Activated CD8-positive, alpha-beta memory T cell treated with anti-CD3 and anti-CD28 coated beads, Interleukin-2, amount 50 U/mL, for 1 hour (primary cell): ENCODE measurements around the gene LRP2.
"Not testable (repeated sequence)": the region's sequence is repeated elsewhere in the genome, so short reads cannot be mapped to it uniquely, and the experiment has no call there.

Source experiments
- DNase-seq: peaks from one replicate; pipeline ENCODE4 v3.0.0-alpha.2; 2020; ENCODE audit errors: extremely low read depth

The LRP2 gene

DNA sequence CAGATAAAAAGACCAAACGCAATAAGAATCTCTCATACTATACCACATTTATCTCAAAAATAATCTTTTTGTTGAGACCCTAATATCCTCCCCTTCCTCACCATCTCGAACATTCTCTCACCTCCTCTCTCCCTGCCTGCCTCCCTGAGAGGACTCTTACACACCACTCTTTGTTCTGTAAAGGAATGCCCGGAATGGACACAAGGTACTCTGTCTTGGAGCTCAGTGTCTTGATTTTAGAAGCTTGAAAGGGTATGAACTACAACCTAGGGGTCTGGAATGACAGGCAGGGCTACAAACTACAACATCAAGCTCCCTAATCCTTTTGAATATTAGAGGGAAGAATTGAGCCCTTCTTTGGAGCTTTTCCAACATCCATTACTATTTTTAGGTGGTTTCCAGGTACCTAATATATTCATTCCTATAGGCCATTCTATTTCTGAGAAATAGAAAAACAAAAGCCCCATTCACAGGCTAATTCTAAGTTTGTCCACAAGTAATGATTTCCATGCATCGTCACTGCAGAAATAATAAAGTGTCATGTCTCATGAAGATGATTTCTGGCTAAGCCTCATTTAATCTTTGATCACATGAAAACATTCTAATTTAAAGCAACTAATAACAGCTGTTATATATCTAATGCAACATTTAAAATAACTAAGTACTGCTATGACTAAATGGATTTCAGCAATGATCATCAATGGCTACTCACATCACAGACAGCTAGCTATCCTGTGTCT lies 60.6 kb downstream of the LRP2 start:
- DNase-seq = no peak

DNA sequence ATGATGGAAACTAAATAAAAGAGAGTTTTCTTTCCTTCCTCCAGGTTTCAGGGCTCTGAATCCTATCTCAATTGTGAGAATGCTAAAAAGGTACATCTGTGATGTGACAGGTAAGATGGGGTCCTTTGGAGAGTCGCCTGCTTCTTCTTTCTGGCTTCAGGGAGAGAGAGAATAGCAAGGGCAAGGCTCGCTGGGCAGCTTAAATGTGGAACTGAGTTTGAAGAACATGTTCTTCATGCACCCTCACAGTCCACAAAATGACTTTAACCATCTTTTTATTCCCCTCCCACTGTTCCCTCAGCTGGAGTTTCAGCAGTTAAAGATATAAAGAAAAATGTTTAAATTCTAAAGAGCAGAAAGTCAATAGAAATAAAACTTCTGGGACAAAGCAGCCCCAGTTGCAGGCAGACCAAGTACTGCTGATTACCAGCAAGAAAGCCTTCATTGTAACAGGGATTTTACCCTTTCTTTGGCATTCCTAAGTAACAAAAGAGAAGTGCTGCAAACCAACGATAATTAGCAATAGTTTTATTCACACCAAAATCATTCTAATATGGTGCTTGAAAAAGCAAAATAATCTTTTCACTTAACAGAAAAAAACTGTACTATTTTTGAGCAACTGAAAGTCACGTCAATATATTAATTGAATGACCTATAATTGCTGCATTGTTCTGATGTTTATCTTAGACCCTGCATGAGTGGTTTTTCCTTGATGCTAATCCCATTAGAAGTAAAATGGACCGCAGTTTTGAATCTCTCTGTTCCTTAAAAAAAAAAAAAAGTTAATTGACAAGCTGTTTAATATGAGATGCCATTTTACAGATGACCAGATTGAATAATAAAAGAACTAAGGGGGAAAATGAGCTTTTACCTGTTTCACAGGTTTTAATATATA lies 61.5 kb downstream of the LRP2 start:
- no peak for DNase-seq

DNA sequence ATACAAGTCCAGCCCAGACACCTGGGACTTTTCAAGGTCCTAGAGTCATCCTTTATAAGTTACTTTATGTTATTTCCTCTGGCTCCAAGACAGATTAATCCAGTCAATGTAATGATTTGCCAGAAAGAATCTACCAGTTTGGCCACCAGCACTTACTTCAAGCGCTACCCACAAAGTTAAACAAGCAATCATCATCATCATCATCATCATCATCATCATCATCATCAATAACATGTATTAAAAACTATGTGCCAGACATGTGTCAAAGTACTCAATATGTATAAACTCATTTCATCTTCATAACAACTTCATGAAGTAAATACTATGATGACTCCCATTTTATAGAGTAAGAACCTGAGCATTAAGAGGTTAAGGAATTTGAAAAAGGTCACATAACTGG lies 64.3 kb downstream of the LRP2 start:
- DNase-seq = no peak

DNA sequence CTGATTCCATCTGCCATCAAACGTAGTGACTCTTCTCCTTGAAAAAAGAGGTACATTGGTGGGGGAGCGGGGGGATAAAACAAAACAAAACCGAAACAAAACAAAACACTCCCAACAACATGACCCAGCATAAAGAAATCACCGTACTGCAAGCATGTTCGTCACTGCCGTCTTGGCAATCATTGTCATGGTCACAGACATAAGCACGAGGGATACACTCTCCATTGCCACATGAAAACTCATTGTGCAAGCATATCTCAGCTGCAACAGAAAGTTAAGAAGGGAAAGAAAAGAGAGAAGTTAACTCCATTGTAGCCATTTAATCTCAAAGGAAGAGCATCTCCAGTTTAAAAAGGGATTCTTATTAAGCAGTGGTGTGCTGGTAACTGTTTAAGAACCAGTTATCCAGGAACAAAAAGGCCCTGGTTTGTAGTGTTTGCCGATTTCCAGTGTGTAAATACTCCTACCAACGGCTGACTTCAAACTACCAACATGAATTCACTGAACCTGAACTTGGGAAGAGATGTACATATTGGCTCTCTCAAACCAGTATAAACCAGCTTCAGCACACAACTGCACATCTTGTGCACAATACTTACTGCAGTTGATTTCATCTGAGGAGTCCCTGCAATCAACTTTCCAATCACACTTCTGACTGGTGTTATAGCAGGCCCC lies 68.2 kb downstream of the LRP2 start:
- DNase-seq = no peak

DNA sequence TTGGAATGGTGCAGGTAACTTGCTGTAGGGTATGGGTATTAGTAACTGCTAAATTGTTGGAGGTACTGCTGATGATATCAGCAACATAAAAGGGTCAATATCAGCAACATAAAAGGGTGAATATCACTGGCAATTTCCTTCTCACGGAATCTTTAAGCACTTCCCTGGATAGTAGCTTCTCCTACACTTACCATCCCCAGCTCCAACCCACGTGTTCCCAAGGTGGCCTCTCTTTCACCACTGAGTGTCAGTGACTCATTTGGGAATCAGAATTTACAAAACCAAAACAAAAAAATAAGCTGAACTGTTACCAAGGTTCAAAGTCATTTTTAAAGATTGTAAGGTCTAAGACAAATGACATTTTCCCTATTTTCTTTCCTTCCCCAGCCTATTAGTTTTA lies 70.8 kb downstream of the LRP2 start:
- DNase-seq = no peak

DNA sequence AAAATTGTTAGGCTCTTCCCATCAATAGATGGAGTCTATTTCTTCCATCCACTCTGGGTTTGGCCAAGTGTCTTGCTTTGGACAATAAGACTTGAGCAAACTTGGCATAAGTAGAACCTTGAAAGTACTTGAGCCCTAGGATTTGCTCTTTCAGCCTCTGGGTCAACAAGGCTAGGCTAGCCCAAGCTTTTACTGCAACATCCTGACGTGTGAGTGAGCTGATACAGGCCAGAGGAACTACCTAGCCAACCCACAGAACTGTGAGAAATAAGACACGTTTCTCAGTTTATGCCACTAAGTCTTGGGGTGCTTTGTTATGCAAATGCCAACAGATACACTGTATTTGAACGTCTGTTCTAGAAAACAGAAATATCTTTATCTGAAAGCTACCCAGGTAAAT lies 71.9 kb downstream of the LRP2 start:
- DNase-seq = no peak

DNA sequence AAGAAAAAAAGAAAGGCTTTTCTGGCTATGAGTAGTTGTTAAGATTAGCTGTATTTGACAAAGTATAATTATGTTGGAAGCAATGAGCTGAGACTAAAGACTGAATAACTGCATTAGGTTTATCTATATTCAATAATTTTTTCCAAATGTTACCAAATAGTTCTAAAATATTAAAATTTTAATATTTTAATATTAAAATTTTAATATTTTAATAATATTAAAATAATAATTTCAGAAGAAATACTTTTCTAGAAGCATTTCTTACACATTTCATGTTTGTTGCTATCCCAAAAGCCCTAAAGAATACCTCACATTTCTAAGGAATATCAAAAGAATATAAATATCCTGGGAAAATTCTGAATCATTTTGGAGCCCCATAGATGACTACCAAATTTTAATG lies 74.7 kb downstream of the LRP2 start:
- no peak for DNase-seq

DNA sequence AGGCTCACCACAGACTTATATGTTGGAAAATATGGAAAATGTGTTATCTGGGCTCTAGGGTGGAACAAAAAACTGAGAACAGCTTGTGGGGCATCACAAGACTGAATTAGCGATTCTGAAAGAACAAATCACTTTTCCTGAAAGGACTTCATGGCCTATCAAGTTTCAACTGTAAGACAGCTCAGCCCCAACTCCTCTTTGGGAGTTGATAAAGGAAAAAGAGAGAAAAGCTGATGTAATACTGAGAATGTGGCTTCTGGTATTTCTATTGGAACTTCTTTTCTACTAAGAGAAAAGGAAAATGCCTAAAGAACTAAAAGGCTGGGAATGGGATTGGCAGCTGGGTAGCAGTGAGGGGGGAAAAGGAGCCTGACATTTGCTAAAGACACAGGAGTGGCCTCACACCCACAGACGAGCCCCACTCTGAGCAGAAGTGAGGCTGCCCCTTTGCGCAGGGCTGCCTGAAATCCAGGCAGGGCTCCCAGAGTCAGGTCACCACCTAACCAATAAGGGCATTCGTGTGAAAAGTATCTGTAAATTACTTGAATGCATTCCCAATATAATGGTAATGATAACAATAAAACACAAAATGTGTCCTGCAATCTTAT lies 75.6 kb downstream of the LRP2 start:
- DNase-seq = no peak

DNA sequence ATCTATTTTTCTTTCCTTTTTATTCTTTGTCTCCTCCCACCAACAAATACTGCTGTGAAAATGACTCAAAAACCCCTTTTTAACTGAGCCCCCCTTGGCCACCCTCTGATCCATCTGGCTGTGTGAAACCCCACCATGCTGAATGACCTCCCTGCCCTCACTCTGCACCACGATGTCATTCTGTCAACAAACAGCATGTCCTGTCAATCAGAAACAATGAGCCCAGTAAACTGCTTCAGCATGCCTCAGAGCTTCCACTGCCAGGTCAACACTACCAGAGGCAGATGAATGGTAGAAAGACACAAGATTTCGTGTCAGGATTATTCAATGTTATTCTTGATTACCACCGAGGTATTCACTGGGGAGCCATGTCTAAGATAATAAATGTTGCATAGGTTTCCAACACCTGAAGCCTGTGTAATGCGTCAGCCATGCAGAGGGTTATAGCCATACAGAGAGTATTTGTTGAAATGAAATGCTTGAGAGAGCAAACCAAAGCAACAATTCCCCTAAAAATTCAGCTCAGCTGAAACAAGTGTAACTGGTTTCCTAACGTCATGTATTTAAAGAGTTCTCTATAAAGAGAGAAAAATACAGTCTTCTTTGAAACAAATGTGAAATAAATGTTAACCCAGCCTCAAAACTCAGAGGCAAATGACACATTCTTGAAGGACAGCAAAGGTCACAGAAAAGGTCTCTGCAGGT lies 76.7 kb downstream of the LRP2 start:
- DNase-seq = no peak

DNA sequence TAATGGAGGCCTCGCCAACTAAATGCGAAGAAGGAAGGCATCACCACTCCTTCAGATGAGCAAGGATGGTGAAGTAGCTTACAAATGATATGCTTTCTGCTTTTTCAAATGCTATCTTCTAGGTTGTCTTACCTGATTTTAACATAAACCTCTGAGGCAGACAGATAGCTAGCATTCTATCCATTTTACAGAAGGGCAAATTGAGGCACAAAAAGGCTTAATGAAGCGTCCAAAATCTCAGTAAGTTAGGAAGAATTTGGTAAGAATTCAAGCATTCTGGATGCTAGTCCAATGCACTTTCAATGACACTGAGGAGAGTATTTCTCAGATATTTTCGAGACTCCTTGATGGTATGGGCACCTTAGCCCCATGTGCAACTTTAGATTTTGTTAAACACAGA lies 81.8 kb downstream of the LRP2 start:
- no peak for DNase-seq

DNA sequence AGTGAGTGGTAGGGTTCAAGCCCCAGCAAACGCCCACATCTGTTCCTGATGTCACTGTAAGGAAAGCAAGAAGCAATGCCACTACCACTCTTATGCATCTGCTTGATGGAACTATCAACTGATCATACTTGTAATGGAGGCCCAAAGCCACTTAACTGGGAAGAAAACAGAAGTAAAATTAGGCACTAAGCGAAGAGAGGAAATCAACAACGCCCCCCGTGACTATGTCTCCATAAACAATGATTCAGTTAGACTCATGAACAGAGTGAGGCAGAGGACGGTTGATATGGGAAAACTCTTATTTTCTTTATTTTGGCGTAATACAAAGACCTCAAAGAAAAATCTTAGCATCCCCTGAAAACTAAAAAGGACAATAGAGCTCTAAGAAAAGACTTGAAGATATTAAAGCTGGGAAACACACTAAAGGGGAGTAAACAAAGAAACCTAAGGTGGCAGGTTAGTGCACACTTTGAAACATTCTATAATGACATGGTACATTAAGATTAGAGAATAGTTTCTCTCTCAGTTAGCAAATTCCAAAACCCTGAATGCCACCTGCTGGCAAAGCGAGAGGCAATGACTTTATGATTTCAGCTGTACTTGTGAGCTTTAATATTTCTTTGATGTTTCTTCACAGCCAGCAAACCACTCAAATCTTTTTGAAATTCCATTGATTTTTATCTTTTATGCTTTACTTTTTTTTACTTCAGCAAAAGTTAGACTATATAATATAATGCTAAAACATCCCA lies 86.5 kb downstream of the LRP2 start:
- DNase-seq = no peak

DNA sequence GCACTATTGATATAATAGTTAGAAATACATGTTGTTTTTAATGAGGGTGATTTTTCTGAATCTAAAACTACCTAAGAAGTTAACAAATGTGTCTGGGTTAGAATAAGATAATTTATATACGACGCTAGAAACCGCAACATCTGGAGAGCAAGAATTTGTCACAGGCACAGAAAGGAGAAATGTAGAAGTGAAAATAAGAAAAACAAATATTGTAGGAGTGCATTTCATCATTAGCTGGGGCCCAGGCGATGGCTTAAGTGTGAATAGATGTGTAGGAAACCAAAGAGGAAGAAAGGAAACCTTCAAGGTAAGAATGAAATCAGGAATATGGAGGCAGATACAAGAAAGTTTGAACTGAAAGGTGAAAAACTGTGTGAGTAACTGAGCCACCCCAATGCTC lies 90.3 kb downstream of the LRP2 start:
- DNase-seq = no peak

DNA sequence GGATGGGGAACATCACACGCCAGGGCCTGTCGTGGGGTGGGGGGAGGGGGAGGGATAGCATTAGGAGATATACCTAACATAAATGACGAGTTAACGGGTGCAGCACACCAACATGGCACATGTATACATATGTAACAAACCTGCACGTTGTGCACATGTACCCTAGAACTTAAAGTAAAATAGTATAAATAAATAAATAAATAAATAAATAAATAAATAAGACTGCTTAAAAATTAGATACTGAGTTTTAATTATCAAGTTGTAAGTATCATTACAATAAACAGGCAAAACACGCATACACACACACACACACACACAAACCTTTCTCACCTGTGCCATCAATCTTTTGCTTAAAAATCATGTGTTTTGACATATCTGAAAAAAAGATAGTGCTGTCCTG lies 91.8 kb downstream of the LRP2 start:
- not testable (repeated sequence) for DNase-seq

DNA sequence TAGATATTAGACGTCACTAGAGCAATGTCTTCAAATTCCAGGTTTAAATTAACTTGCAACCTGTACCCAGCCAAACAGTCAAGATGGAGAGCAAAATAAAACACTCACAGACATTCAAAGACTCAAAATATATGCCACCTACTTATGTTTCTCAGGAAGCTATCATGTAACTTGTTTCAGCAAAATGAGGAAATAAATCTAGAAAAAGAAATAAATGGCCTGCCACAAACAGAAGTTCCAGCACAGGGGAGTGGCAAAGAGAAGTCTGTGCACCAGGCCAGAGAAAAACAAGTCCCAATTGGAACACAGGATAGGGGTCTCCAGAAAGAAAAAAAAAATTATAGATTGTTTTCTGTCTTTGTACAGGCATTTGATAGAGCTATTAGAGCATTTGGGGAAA lies 96.7 kb downstream of the LRP2 start:
- no peak for DNase-seq

DNA sequence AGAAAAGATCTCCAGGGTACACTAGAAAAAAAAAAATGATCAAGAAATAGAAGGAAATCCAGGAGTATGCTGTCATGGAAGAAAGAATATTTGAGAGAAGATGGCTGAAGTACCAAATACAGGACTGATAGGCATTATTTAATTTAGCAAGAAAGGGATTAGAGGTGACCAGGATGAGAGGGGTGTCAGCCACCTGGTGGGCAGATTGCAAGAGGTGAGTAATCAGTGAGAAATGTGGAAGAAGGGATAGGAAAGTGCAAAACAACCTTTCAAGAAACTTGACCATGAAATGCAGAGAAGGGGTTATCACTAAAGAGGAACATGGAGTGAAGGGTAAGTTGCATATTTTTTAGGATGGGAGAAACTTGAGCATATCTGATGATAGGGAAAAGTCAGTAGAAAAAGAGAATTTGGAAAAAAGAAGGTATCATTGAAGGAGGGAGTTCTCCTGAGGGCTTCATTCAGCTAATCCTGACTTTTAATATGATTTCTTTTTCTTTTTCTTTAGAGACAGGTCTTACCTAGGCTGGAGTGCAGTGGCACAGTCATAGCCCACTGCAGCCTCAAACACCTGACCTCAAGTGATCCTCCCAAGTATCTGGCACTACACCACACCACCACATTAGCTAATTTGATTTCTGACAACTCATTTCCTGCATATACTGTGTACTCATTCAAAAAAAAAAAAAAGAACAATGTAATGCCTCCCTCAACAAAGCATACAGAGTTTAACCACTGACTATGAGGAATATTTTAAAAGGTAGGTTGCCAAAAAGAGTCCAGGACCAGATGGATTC lies 101.3 kb downstream of the LRP2 start:
- DNase-seq = no peak

DNA sequence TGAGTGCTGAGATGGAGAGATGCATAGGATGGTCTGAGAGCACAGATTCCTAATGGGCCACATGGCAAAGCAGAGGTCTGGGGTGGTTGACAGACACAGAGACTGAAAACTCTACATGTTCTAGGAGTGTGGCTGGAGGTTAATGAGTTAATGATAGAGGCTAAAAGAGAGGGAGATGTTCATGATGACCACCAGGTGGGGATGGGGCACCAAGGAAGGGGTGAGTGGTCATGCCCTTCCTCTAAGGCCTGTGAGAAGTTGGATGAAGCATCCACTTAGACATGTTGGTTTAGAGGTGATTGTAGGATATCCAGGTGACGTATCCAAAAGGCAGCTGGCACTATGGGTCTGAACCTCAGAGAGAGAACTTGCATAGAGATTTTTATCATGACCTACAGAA lies 102.1 kb downstream of the LRP2 start:
- DNase-seq = no peak

DNA sequence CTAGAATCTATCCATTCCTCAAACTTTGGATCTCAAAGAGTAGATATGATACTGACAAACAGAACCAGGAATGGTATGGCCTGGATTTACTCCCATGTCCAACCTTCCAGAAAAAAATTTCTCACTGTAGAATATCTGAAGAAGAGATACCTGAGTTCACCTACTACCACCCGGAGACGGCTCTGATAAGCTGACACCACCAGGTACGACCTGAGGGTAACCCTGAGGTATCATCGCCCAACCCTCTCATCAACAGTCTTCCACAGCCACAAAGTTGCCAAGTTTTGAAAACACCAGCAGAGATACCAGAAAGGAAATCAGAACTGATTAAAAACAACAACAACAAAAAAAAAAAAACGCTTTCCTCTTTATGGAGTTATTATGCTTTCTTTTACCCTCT lies 102.9 kb downstream of the LRP2 start:
- DNase-seq = no peak

DNA sequence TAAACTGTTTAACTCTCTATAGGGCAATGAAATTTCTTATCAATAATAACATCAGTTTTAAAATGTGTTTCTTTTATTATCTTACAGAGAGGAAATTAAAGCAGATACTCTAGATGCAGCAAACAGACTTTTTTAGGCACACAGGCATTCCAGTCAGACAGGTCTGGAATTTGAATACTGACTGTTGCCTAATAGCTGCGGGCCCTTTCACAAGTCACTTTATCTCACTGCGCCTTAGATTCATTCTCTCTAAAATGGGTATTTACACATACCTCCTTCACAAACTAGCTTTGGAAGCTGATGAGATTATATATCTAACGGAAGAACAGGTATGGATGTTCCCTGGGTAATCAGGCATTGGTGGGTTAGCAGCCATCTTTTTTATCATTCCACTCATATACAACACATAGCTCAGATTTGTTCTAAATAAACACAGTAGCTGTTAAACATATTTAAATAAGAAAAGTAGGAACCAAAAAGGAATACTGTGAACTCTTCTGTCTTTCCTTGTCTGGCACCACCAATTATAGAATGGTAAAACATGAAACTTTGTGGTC lies 104.2 kb downstream of the LRP2 start:
- DNase-seq = no peak

DNA sequence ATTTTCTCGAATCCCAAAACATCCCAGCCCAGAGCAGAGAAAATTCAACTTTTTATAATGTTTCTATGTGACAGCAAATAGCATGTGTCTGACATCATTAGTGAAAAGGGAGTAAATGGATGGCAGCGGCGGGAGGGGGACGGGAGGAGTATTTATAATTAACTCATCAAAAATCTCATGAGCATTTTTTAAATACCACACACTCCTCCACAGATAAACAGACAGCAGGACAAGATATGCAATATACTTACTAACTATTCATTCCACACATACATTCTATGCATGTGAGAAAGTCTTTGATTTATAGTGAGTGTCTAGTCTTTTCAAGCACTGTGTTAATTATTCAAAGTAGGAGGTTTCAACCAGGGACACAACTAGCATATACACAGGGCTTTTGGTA lies 107.6 kb downstream of the LRP2 start:
- no peak for DNase-seq

DNA sequence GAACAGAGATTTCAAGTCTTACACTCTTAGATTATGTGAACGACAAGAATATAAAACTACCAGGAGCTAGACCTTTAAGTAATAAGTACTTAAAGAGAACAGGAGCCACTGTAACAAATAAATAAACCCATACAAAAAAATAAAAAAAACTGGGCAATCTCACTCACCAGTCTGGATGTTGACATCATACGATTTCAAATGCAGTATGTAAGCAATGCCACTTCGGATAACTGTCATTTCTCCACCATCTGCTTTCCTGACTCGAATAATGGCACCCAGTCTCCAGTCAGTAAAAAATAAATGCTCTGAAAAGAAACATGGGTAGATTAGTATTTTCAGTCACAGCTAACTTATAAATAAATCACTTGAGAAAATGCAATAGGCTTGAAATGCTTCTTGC lies 115.1 kb downstream of the LRP2 start:
- DNase-seq = no peak
